Endodermal cell (in vitro differentiated cells): ENCODE measurements around the gene TGM3. TPM values are rescaled to one million over a fixed set of nuclear protein-coding genes. Genes with fewer than 3 reads are reported as not detected.

Source experiments
- DNase-seq: peaks from one replicate; pipeline ENCODE4 v3.0.0-alpha.2; 2017
- H3K27ac ChIP-seq: 2 replicates; pipeline ENCODE4 v1.5.1; 2013; ENCODE audit warnings: mild to moderate bottlenecking, low read depth, low read length, moderate library complexity
- H3K27me3 ChIP-seq: 2 replicates; pipeline ENCODE4 v1.6.1; 2013; ENCODE audit warnings: mild to moderate bottlenecking, low read length, moderate library complexity; ENCODE audit not compliant: insufficient read depth, control insufficient read depth, poor library complexity, severe bottlenecking
- H3K36me3 ChIP-seq: 2 replicates; pipeline ENCODE4 v1.7.0; 2013; ENCODE audit warnings: mild to moderate bottlenecking, low read length, moderate library complexity; ENCODE audit not compliant: control insufficient read depth, insufficient read depth
- H3K4me1 ChIP-seq: one replicate; pipeline ENCODE4 v1.7.0; 2013; ENCODE audit warnings: low read length; ENCODE audit not compliant: control insufficient read depth, insufficient read depth
- H3K4me3 ChIP-seq: 2 replicates; pipeline ENCODE4 v1.5.1; 2013; ENCODE audit warnings: mild to moderate bottlenecking, low read length, moderate library complexity
- H3K9ac ChIP-seq: 2 replicates; pipeline ENCODE4 v1.6.1; 2013; ENCODE audit warnings: mild to moderate bottlenecking, low read length, moderate library complexity; ENCODE audit not compliant: poor library complexity, severe bottlenecking; ENCODE audit errors: extremely low read depth
- H3K9me3 ChIP-seq: 2 replicates; pipeline ENCODE4 v1.6.1; 2013; ENCODE audit warnings: mild to moderate bottlenecking, low read length, moderate library complexity; ENCODE audit not compliant: control insufficient read depth
- H3K27ac Mint-ChIP-seq: 2 replicates; pipeline ENCODE4 v1.8.0; 2020; ENCODE audit warnings: mixed read lengths
- H3K27me3 Mint-ChIP-seq: 2 replicates; pipeline ENCODE4 v1.8.0; 2021; ENCODE audit warnings: mild to moderate bottlenecking, mixed read lengths; ENCODE audit not compliant: insufficient read depth
- H3K36me3 Mint-ChIP-seq: 2 replicates; pipeline ENCODE4 v1.8.0; 2020; ENCODE audit warnings: low read depth, mixed read lengths
- H3K4me1 Mint-ChIP-seq: 2 replicates; pipeline ENCODE4 v1.8.0; 2020; ENCODE audit warnings: mixed read lengths
- H3K4me3 Mint-ChIP-seq: 2 replicates; pipeline ENCODE4 v1.8.0; 2020; ENCODE audit warnings: mild to moderate bottlenecking, moderate library complexity, mixed read lengths
- H3K9me3 Mint-ChIP-seq: 2 replicates; pipeline ENCODE4 v1.8.0; 2020; ENCODE audit warnings: mild to moderate bottlenecking, mixed read lengths
- CTCF ChIP-seq: fragments of 200-600 bp; sonication (generic); conservative IDR thresholded peaks from 2 replicates; pipeline ENCODE4 v1.5.0; 2021; ENCODE audit warnings: antibody characterized with exemption, mild to moderate bottlenecking
- WGBS, 2 experiments: methylation state at CpG; one replicate each; pipeline versions ENCODE4 v1.1.5 to v1.1.7; 2013; ENCODE audit warnings: missing lambda C conversion rate in 2 of 2, mixed read lengths in 1 of 2; ENCODE audit not compliant: insufficient coverage in 1 of 2, insufficient read length in 1 of 2; 5-methylcytosine and 5-hydroxymethylcytosine counted together
- total RNA-seq, 2 donors: library from RNA; stranded (reverse); fragmentation: NEBNext Ultra II Directional in 1 of 2; extraction: Animal tissue kit (Norgen Biotek cat#: 25700) in 1 of 2; gene quantifications; 2 replicates in 1 of 2; 3 replicates in 1 of 2; pipeline ENCODE4 v1.2.1, GENCODE V29; 2021

TGM3 gene
- total RNA-seq, 2 donors from 2014 or later: 0.29 to 0.38 TPM

DNA sequence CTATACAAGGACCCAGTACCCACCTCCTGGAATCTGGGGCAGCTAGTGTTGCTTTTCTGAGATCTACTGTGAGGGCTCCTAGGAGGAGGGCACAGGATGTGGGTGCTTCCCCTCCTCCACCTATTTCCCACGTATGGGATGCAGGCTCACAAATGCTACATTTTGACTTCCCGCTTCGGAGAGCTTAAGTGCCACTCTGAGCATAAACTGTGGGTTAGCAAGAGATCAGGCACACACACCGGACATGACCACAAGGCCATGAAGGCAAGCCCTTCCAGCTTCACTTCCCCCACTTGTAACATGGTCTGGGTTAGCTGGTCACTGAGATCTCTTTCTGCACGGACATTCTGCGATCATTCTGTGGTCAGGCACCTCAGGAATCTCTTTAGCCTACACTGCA is 15.7 kb upstream of the TGM3 start:
- Histone ChIP-seq H3K9ac (no peak overlapping the region), H3K27ac (no peak overlapping the region), H3K9me3 (no peaks in the 10 kb centered on the region), H3K36me3 (no peaks in the 10 kb centered on the region), H3K4me1 (no peaks in the 10 kb centered on the region), H3K27me3 (peaks cover 17% of the 10 kb centered on the region), H3K4me3 (no peak overlapping the region)
- Mint-ChIP-seq H3K27ac (no peak overlapping the region), H3K4me1 (no peaks in the 10 kb centered on the region), H3K27me3 (peaks cover 3% of the 10 kb centered on the region), H3K9me3 (peaks cover 2% of the 10 kb centered on the region), H3K4me3 (no peak overlapping the region), H3K36me3 (no peaks in the 10 kb centered on the region)
- no peak for TF ChIP-seq CTCF
- no peak for DNase-seq
- 93 to 100% methylated on average over 2 to 6 of the region's 6 CpGs for WGBS, 2 experiments

- no peak overlapping the region for H3K4me3 ChIP-seq
- peaks cover 2% of the 10 kb centered on the region for H3K27me3 Mint-ChIP-seq
- WGBS, 2 experiments: 94 to 95% methylated on average over 3 of the region's 3 CpGs
- H3K4me3 Mint-ChIP-seq: no peak overlapping the region
- H3K27me3 ChIP-seq: peaks cover 17% of the 10 kb centered on the region
- no peaks in the 10 kb centered on the region for H3K9me3 ChIP-seq
- H3K4me1 Mint-ChIP-seq: no peaks in the 10 kb centered on the region
- H3K9me3 Mint-ChIP-seq: peaks cover 2% of the 10 kb centered on the region
- H3K36me3 Mint-ChIP-seq: no peaks in the 10 kb centered on the region
- no peak overlapping the region for H3K9ac ChIP-seq
- TF ChIP-seq CTCF: no peak
- no peaks in the 10 kb centered on the region for H3K4me1 ChIP-seq
- no peak for DNase-seq
- H3K27ac ChIP-seq: no peak overlapping the region
- no peak overlapping the region for H3K27ac Mint-ChIP-seq
- no peaks in the 10 kb centered on the region for H3K36me3 ChIP-seq
Observed at GRCh38 chr20:2281563-2281962, 14.2 kb upstream of the TGM3 start.

DNA sequence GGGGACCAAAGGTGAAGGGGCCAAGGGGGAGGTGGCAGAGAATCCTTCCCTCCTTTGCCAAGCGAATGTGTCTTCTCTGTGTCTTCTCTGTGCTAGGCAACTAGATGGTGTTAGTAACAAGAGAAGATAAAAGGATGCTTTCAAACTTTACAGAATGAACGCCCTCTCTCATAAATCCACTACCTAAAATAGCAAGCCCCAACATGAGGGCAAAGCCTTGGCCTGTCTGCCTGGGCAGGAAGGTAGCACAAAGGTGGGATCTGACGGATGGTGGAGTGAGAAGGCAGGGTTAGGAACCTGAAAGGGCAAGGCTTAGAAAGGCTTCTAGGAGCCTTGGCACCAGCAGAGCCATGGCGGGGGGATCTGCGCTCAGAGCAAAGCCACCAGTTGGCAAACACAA is 13.6 kb upstream of the TGM3 start:
- Mint-ChIP-seq H3K4me1 (no peaks in the 10 kb centered on the region), H3K27me3 (no peaks in the 10 kb centered on the region), H3K4me3 (no peak overlapping the region), H3K27ac (no peak overlapping the region), H3K9me3 (peaks cover 2% of the 10 kb centered on the region), H3K36me3 (no peaks in the 10 kb centered on the region)
- H3K9me3 ChIP-seq: no peaks in the 10 kb centered on the region
- H3K27ac ChIP-seq: no peak overlapping the region
- no peak overlapping the region for H3K9ac ChIP-seq
- 92 to 94% methylated on average over 2 to 4 of the region's 5 CpGs for WGBS, 2 experiments
- no peaks in the 10 kb centered on the region for H3K4me1 ChIP-seq
- no peak for DNase-seq
- H3K36me3 ChIP-seq: no peaks in the 10 kb centered on the region
- H3K27me3 ChIP-seq: peaks cover 12% of the 10 kb centered on the region
- H3K4me3 ChIP-seq: no peak overlapping the region
- no peak for TF ChIP-seq CTCF
